CD14-positive monocyte (primary cell): ENCODE data around the gene TGIF2. TPM values are rescaled to one million over a fixed set of nuclear protein-coding genes. Genes with fewer than 3 reads are reported as not detected.
"Not testable (repeated sequence)": the region's sequence is repeated elsewhere in the genome, so short reads cannot be mapped to it uniquely, and the experiment has no call there.

Source experiments
- DNase-seq, 3 donors: peaks; one replicate each; pipeline ENCODE4 v3.0.0-alpha.2; 2011 to 2022
- H2AFZ ChIP-seq: 2 replicates; pipeline ENCODE4 v1.6.0; 2012; ENCODE audit warnings: mild to moderate bottlenecking, low read depth, low read length, inconsistent platforms; ENCODE audit not compliant: insufficient read depth, poor library complexity, severe bottlenecking
- H3K27ac ChIP-seq, 2 donors: 1 replicate in 1 of 2; 2 replicates in 1 of 2; pipeline ENCODE4 v1.5.1; 2012 to 2013; ENCODE audit warnings: low read length in 2 of 2, control low read depth in 1 of 2, inconsistent platforms in 1 of 2, low read depth in 1 of 2, mild to moderate bottlenecking in 1 of 2
- H3K27me3 ChIP-seq, 2 donors: one replicate each; pipeline versions ENCODE4 v1.6.0 to v1.6.1; 2011 to 2013; ENCODE audit warnings: low read length in 2 of 2; ENCODE audit not compliant: control insufficient read depth in 2 of 2, insufficient read depth in 2 of 2
- H3K36me3 ChIP-seq, 2 donors: replicated peaks in 1 of 2; 1 replicate in 1 of 2; 2 replicates in 1 of 2; pipeline versions ENCODE4 v1.5.1 to v1.6.1; 2012 to 2013; ENCODE audit warnings: low read length in 2 of 2, control low read depth in 1 of 2, inconsistent platforms in 1 of 2, mild to moderate bottlenecking in 1 of 2; ENCODE audit not compliant: insufficient read depth in 2 of 2, control insufficient read depth in 1 of 2
- H3K4me1 ChIP-seq, 2 donors: 1 replicate in 1 of 2; 2 replicates in 1 of 2; pipeline versions ENCODE4 v1.5.1 to v1.6.1; 2012 to 2013; ENCODE audit warnings: low read length in 2 of 2, control low read depth in 1 of 2, inconsistent platforms in 1 of 2, mild to moderate bottlenecking in 1 of 2, moderate library complexity in 1 of 2; ENCODE audit not compliant: insufficient read depth in 2 of 2, control insufficient read depth in 1 of 2
- H3K4me2 ChIP-seq: replicated peaks from 2 replicates; pipeline ENCODE3; 2012; ENCODE audit warnings: low read length, moderate library complexity, mild to moderate bottlenecking; ENCODE audit not compliant: poor library complexity, severe bottlenecking; ENCODE audit errors: extremely low read depth
- H3K4me3 ChIP-seq, 3 experiments: fragments of 200-600 bp in 1 of 3; sonication (generic) in 1 of 3; replicated peaks in 1 of 3; 1 replicate in 2 of 3; 2 replicates in 1 of 3; pipeline ENCODE4 v1.5.1; 2011 to 2013; ENCODE audit warnings: low read length in 3 of 3, mild to moderate bottlenecking in 3 of 3, control low read depth in 2 of 3, low read depth in 2 of 3, inconsistent platforms in 1 of 3, moderate library complexity in 1 of 3
- H3K79me2 ChIP-seq: 2 replicates; pipeline ENCODE4 v1.6.0; 2012; ENCODE audit warnings: mild to moderate bottlenecking, control low read depth, inconsistent platforms, low read length, moderate library complexity; ENCODE audit not compliant: insufficient read depth
- H3K9ac ChIP-seq: 2 replicates; pipeline ENCODE4 v1.6.0; 2017; ENCODE audit warnings: low read length, mild to moderate bottlenecking; ENCODE audit not compliant: insufficient read depth, poor library complexity, severe bottlenecking
- H3K9me3 ChIP-seq, 2 donors: replicated peaks in 1 of 2; 1 replicate in 1 of 2; 2 replicates in 1 of 2; pipeline versions ENCODE4 v1.5.1 to v1.6.1; 2012 to 2013; ENCODE audit warnings: low read length in 2 of 2, control low read depth in 1 of 2; ENCODE audit not compliant: control insufficient read depth in 1 of 2, insufficient read depth in 1 of 2
- H4K20me1 ChIP-seq: 2 replicates; pipeline ENCODE4 v1.6.0; 2012; ENCODE audit warnings: mild to moderate bottlenecking, low read length, control low read depth, moderate library complexity; ENCODE audit not compliant: insufficient read depth
- H3K27ac Mint-ChIP-seq, 7 donors: one replicate each; pipeline ENCODE4 v1.8.0; 2020; ENCODE audit warnings: mild to moderate bottlenecking in 7 of 7, mixed read lengths in 7 of 7, moderate library complexity in 6 of 7, inconsistent platforms in 2 of 7
- H3K27me3 Mint-ChIP-seq, 3 donors: one replicate each; pipeline ENCODE4 v1.8.0; 2021 to 2022; ENCODE audit warnings: low read depth in 3 of 3, mild to moderate bottlenecking in 3 of 3, mixed read lengths in 3 of 3, moderate library complexity in 3 of 3, inconsistent platforms in 1 of 3
- H3K36me3 Mint-ChIP-seq, 2 donors: one replicate each; pipeline ENCODE4 v1.8.0; 2020; ENCODE audit warnings: mixed read lengths in 2 of 2, inconsistent platforms in 1 of 2, mild to moderate bottlenecking in 1 of 2
- H3K4me1 Mint-ChIP-seq: one replicate; pipeline ENCODE4 v1.8.0; 2020; ENCODE audit warnings: mild to moderate bottlenecking, mixed read lengths
- H3K4me3 Mint-ChIP-seq, 2 donors: one replicate each; pipeline ENCODE4 v1.8.0; 2020; ENCODE audit warnings: mild to moderate bottlenecking in 2 of 2, mixed read lengths in 2 of 2, moderate library complexity in 1 of 2
- H3K9me3 Mint-ChIP-seq, 7 donors: one replicate each; pipeline ENCODE4 v1.8.0; 2020 to 2022; ENCODE audit warnings: mixed read lengths in 7 of 7, mild to moderate bottlenecking in 6 of 7, moderate library complexity in 6 of 7, inconsistent platforms in 2 of 7
- CTCF ChIP-seq: fragments of 200-600 bp; IDR thresholded peaks from one replicate; pipeline ENCODE4 v1.8.0; 2022; ENCODE audit warnings: antibody characterized with exemption, mild to moderate bottlenecking
- WGBS: methylation state at CpG from one replicate; pipeline ENCODE4 v1.1.5; 2013; ENCODE audit warnings: missing lambda C conversion rate; ENCODE audit not compliant: insufficient coverage; 5-methylcytosine and 5-hydroxymethylcytosine counted together
- intact Hi-C, 2 donors: fragments of 100-400 bp; cut with micrococcal nuclease; formaldehyde crosslinking; loops; one replicate each; pipeline versions ENCODE4 v1.15.0 to v1.15.1; 2023
- polyA plus RNA-seq, 3 donors: library from polyadenylated mRNA; depleted of rRNA in 1 of 3; unstranded in 2 of 3; stranded (reverse) in 1 of 3; fragments of 300-500 nt in 2 of 3; fragments of >200 nt in 1 of 3; fragmentation: Illumina TruSeq in 2 of 3; gene quantifications; 1 replicate in 2 of 3; 2 replicates in 1 of 3; pipeline ENCODE4 v1.2.3, GENCODE V29; 2012 to 2021

TGIF2 gene
- polyA plus RNA-seq, 3 donors = 11.0 to 15.9 (median 12.2) TPM

- Histone ChIP-seq H3K9me3 (no peaks in the 10 kb centered on the region), H3K4me1 (peaks cover 27 to 32% of the 10 kb centered on the region in 2 donors), H3K9ac (peak overlapping the region; percentile 93), H4K20me1 (peaks cover 71% of the 10 kb centered on the region), H3K27ac (peak overlapping the region; percentile 84 to 96), H3K79me2 (peaks cover 70% of the 10 kb centered on the region), H3K4me3 (peak overlapping the region; percentile 81 to 100 (median 84)), H3K36me3 (peaks cover 51 to 55% of the 10 kb centered on the region in 2 donors), H3K4me2 (peak overlapping the region; percentile 96), H3K27me3 (no peaks in the 10 kb centered on the region), H2AFZ (no peak overlapping the region)
- Mint-ChIP-seq H3K27me3 (peaks cover 0 to 3% (median under 1%) of the 10 kb centered on the region in 3 donors), H3K9me3 (peaks cover 0 to 1% (median 0%) of the 10 kb centered on the region in 7 donors), H3K27ac (peak overlapping the region; percentile 96 to 99 (median 98)), H3K4me1 (peaks cover 27% of the 10 kb centered on the region), H3K4me3 (peak overlapping the region; percentile 98 to 99), H3K36me3 (peaks cover 50 to 56% of the 10 kb centered on the region in 2 donors)
- intact Hi-C loops = loop anchor here (5.0 kb wide), 1 partner anchor 50 kb away; no protein-coding TSS in a partner anchor
- no peak for TF ChIP-seq CTCF
- DNase-seq = peak in 1 of 3 donors; percentile 40
- 58% methylated on average over 5 of the region's 7 CpGs for WGBS
These were observed 34.4 kb downstream of the TGIF2 start for GRCh38 chr20:36607586-36608387.

DNA sequence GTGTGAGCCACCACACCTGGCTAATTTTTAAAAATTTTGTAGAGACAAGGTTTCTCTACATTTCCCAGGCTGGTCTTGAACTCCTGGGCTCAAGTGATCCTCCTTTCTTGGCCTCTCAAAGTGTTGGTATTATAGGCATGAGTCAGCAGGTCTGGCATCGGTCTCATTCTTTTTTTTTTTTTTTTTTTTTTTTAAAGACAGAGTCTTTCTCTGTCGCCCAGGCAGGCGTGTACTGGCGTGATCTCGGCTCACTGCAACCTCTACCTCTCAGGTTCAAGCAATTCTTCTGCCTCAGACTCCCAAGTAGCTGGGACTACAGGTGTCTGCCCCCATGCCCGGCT lies 35.0 kb downstream of the TGIF2 start:
- H3K4me3 Mint-ChIP-seq, H3K9me3 Mint-ChIP-seq, DNase-seq, H3K27me3 Mint-ChIP-seq, H3K9me3 ChIP-seq, H2AFZ ChIP-seq, H3K9ac ChIP-seq, H3K27me3 ChIP-seq: not testable (repeated sequence)
- Mint-ChIP-seq H3K4me1 (peaks cover 27% of the 10 kb centered on the region), H3K27ac (peak overlapping the region in 5 of 7 donors; percentile 75 to 99 (median 97)), H3K36me3 (peaks cover 56 to 61% of the 10 kb centered on the region in 2 donors)
- H4K20me1 ChIP-seq = peaks cover 77% of the 10 kb centered on the region
- H3K36me3 ChIP-seq = peaks cover 55 to 61% of the 10 kb centered on the region in 2 donors
- peak overlapping the region; percentile 96 for H3K4me2 ChIP-seq
- peaks cover 27 to 32% of the 10 kb centered on the region in 2 donors for H3K4me1 ChIP-seq
- 100% methylated on average over 1 of the region's 6 CpGs for WGBS
- intact Hi-C loops = loop anchor here (5.0 kb wide), 1 partner anchor 51 kb away; no protein-coding TSS in a partner anchor
- H3K27ac ChIP-seq = peak overlapping the region; percentile 84 to 96
- H3K4me3 ChIP-seq = peak overlapping the region in 1 of 3 experiments; percentile 100
- H3K79me2 ChIP-seq = peaks cover 70% of the 10 kb centered on the region
